Stimulated activated CD4-positive, alpha-beta T cell treated with anti-CD3 and anti-CD28 coated beads, Interleukin-1b, Interleukin-23, amount 100 ng/mL, for 1 hour (primary cell): ENCODE results near the gene PLXNA4.

Source experiments
- DNase-seq, 2 donors: peaks; one replicate each; pipeline ENCODE4 v3.0.0-alpha.2; 2020; ENCODE audit warnings: low read depth in 2 of 2

The PLXNA4 gene

GRCh38 chr7:132243463-132243862 is 332.8 kb downstream of the PLXNA4 start:
- no peak for DNase-seq

DNA sequence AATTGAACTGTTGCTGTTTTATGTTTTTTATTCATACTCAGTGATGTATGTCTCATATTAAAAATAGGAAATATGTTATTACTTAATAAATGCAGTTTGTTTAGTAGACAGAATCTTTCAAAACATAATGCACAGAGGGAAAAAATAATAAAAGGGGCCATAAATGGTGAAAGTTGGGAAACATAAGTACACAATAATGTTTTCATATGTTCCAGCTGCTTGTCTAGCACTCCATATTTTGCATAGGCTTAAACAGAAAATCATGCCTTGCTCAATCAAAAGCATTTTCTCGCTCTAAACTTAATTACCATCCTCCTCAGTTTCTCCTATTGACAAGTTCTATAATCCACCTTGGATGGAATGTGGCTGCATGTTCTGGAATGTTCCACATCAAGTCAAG is 333.2 kb downstream of the PLXNA4 start:
- DNase-seq: no peak

DNA sequence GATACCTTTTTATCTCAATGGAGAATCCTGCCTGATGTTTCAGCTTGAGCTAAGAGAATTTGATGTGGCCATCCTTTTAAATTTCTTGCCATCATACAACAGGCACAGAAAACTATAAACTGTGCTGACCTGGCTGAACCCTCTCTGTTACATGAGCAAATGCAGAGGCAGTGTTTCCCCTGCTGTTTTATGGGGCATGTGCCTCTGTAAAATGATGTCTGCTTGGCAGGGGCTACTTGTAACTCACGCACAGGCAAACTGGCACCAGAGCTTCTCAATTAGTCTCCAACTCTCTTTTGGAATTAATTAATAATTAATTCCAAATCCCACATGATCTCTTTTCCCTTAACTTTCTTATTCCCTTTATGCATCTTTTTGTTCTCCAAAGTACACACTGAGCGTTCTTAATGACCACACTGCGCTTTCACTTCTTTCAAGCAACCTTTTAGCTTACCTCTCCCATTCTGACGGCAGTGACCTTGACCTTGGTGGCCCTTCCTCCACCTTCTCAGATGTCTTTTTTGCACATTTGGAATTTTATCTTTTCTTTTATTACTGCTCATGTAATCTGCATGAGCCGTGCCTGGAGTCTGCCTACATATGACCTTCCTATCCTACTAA is 334.0 kb downstream of the PLXNA4 start:
- DNase-seq: no peak

DNA sequence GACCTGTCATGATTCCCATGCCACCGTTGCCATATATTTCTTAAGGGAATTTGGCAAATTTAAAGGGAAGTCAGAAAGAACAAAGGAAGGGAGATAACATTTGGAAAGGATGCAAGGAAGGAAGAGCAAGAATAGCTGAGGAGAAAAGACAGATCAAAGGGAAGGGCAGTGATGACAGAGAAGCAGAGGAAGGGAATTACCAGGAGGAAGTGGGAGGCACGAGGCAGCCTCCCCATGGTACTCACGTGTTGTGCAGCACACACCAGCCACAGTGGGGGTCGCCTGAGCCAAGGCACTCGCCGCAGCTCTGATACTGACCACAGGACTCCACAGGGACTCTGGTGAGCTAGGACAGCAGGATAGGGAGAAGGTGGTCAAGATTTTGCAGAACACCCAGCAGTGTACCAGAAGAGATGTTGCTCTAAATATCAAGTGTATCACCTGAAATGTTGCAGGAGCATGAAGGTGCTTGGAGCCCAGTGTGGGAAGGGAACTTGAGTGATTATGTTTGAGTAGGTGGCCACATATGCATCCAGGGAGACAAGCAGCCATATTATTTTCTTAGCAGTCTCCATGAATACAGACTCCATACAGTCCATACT is 335.3 kb downstream of the PLXNA4 start:
- DNase-seq: no peak

GRCh38 chr7:132240262-132240661 is 336.0 kb downstream of the PLXNA4 start:
- no peak for DNase-seq

DNA sequence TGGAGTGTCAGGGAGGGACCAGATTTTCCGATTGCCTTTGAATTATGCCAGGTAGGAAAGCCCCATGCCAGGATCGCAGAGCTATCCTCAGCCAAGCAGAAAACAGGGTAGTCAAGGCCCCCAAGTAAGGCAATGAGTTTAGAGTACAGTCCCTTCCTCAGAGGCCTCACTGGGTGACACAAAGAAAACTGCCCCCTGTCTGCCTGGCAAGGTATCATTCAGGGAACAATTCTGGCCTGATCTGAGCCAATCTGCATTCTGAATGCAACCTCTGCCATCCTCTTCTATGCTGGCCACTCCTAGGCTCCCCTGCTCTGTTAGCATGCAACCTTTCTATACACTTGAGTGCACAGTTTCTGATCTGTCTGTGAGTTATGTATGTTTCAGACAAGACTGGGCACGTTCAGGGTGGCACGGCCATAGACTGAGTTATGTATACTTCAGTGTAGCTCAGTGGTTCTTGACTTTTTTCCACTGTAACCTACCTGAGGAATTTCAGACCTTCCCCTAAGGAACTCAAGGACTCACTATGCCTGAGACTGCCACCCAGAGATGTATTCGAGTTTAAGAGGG is 336.8 kb downstream of the PLXNA4 start:
- DNase-seq: no peak

DNA sequence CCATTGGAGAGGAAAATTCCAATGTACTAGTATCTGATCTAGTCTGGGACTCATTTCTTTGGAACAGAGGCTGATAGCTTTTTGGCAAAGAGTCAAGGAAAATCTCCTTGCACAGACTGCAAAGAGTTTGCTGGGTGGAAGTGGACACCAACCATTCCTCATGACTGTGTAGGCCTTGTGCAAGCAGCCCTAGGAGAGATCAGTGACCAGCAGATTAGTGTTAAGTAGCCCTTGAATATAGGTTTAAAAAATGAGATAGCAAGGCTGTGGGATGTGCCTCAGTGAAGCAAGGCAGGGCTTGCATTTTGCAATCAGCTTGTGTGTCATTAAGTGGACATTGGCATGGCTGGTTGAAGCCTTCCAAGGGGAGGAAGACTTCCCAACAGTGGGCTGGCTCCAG is 341.6 kb downstream of the PLXNA4 start:
- no peak for DNase-seq

DNA sequence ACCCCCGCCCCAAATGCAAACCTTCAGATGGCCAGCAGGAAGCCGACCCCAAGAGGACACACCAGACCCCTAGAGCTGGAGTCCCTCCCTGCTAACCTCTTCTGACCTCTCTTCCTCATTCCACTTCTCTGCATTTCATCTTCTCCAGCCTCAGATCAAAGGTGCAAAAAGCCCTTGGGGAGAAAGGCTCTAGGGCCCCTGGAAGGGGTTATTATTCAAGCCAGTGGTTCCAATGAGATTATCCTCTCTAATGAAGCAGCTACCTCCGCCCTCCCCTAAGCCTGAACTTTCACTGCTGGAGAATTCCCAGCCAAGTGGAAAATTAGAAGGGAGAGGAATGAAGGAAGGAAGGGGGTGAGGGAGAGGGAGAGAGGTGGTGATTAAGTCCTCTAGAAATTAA is 343.9 kb downstream of the PLXNA4 start:
- no peak for DNase-seq

- DNase-seq: no peak
Observed at GRCh38 chr7:132230462-132230861, 345.8 kb downstream of the PLXNA4 start.

- no peak for DNase-seq
Observed at GRCh38 chr7:132228240-132228639, 348.0 kb downstream of the PLXNA4 start.

GRCh38 chr7:132226957-132227290 is 349.3 kb downstream of the PLXNA4 start:
- no peak for DNase-seq

GRCh38 chr7:132226046-132226956 is 350.0 kb downstream of the PLXNA4 start:
- DNase-seq: no peak

- no peak for DNase-seq
Observed at GRCh38 chr7:132225216-132226030, 350.8 kb downstream of the PLXNA4 start.

GRCh38 chr7:132221356-132221755 is 354.9 kb downstream of the PLXNA4 start:
- DNase-seq: no peak

GRCh38 chr7:132220060-132220459 is 356.2 kb downstream of the PLXNA4 start:
- DNase-seq: no peak

- DNase-seq: no peak
Observed at GRCh38 chr7:132218876-132219275, 357.4 kb downstream of the PLXNA4 start.

GRCh38 chr7:132216847-132217525 is 359.3 kb downstream of the PLXNA4 start:
- DNase-seq: no peak

GRCh38 chr7:132214452-132214851 is 361.8 kb downstream of the PLXNA4 start:
- no peak for DNase-seq

DNA sequence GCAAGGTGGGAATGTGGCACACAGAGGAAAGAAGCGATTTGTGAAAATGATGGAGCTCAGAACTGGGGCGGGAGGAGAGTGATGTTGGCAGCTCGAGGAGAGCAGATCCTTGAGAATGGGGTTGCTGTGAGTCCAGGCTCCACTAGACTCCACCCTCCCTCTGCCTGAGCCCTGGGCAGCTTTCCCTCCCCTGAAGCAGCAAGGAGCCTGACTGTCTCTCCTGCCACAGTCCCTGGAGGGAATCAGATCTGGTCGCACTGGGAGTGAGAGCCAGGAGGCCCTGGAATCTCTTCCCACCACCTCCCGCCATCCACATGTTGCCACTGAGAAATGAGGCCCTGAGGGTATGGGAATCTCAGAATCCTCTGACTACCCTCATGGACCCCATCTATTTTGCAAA is 362.7 kb downstream of the PLXNA4 start:
- DNase-seq: no peak

DNA sequence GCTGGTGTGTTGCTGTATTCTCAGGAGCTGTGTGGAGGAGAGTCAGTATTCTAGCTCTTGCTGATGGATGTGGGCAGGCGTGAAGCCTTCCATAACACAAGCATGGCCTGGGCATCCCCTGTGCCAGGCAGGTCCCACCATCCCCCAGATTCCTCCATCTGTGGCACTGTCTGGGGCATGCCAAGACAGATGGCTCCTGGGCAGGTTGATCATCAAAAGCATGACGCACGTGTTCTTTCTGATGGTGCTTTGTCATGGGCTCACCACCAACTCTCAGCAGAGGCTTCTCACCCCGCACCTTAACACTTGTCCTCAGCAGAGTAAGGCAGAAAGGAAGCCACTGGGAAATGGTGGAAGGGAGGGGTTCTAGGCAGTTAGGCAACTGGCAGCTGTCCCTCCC is 364.3 kb downstream of the PLXNA4 start:
- no peak for DNase-seq

DNA sequence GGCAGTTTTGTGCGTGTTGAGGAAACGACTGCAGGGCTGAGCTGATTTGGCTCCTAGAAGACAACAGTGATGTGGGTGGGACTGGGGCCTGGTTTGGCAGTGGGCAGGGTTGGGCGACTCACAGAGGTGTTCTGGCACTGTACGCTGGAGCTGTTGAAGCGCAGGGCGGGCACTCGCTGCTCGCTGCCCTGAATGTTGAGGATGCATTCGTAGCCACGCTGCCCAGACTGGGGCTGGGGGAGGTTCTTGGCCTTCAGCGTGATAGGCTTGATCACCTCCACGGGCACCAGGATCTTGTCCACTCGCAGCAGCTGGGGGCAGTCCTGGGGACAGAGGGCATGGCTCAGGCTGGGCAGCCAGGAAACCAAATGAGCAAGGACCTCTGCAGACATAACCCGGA is 365.4 kb downstream of the PLXNA4 start:
- DNase-seq: no peak
